H1 (cell line): ENCODE data around the gene ZNF281. TPM values are rescaled to one million over a fixed set of nuclear protein-coding genes. Genes with fewer than 3 reads are reported as not detected.

ENCODE experiments used
- CTCF ChIA-PET: fragments of 300-600 bp; sonication (Branson Sonifier 250); formaldehyde crosslinking; loops from one replicate; lab custom pipeline; 2021; ENCODE audit not compliant: partially characterized antibody; lab: Charles Lee
- POLR2A ChIA-PET: fragments of 300-600 bp; sonication (Branson Sonifier 250); formaldehyde crosslinking; loops from one replicate; lab custom pipeline; 2021; ENCODE audit warnings: inconsistent platforms; ENCODE audit not compliant: partially characterized antibody; lab: Charles Lee
- DNase-seq, 2 experiments: peaks; one replicate each; pipeline versions ENCODE4 v3.0.0 to v3.0.0-alpha.2; 2010 to 2022; ENCODE audit warnings: low spot score in 2 of 2, low read depth in 1 of 2, mixed read lengths in 1 of 2
- FAIRE-seq: peaks from 2 replicates; lab custom pipeline; 2011; peaks lifted over from hg19 to GRCh38; lab: Jason Lieb, UNC
- H2AFZ ChIP-seq: 2 replicates; pipeline ENCODE4 v1.8.1; 2012; ENCODE audit warnings: low read length, inconsistent platforms
- H2AK5ac ChIP-seq: 2 replicates; pipeline ENCODE4 v1.6.1; 2013; ENCODE audit warnings: low read depth, low read length
- H2BK120ac ChIP-seq: replicated peaks from 2 replicates; pipeline ENCODE3; 2013; ENCODE audit warnings: low read depth, low read length, inconsistent platforms
- H2BK12ac ChIP-seq: 2 replicates; pipeline ENCODE4 v1.6.1; 2013; ENCODE audit warnings: low read depth, low read length
- H2BK15ac ChIP-seq: 2 replicates; pipeline ENCODE4 v1.6.1; 2013; ENCODE audit warnings: low read length
- H2BK20ac ChIP-seq: 2 replicates; pipeline ENCODE4 v1.6.1; 2013; ENCODE audit warnings: low read length
- H2BK5ac ChIP-seq: 2 replicates; pipeline ENCODE4 v1.6.1; 2013; ENCODE audit warnings: low read depth, low read length
- H3K14ac ChIP-seq: 2 replicates; pipeline ENCODE4 v1.6.1; 2013; ENCODE audit warnings: inconsistent platforms; ENCODE audit not compliant: insufficient read length
- H3K18ac ChIP-seq: 2 replicates; pipeline ENCODE4 v1.6.1; 2013; ENCODE audit warnings: low read length; ENCODE audit errors: extremely low read depth
- H3K23ac ChIP-seq: 2 replicates; pipeline ENCODE4 v1.6.1; 2013; ENCODE audit warnings: inconsistent platforms; ENCODE audit not compliant: insufficient read length
- H3K23me2 ChIP-seq: 2 replicates; pipeline ENCODE4 v1.6.1; 2013; ENCODE audit warnings: low read depth, low read length
- H3K27ac ChIP-seq: 2 replicates; pipeline ENCODE4 v1.6.1; 2011; ENCODE audit warnings: low read depth, low read length, inconsistent platforms
- H3K27me3 ChIP-seq, 4 experiments: replicated peaks in 1 of 4; 1 replicate in 1 of 4; 2 replicates in 3 of 4; pipeline versions ENCODE4 v1.6.1 to v1.8.1; 2011 to 2013; ENCODE audit warnings: low read length in 3 of 4, mild to moderate bottlenecking in 3 of 4, inconsistent platforms in 2 of 4, mixed read lengths in 2 of 4, moderate library complexity in 1 of 4; ENCODE audit not compliant: control insufficient read depth in 3 of 4, insufficient read depth in 3 of 4; ENCODE audit errors: extremely low read depth in 1 of 4
- H3K36me3 ChIP-seq, 4 experiments: 2 replicates each; pipeline versions ENCODE4 v1.6.1 to v1.8.1; 2011 to 2013; ENCODE audit warnings: mild to moderate bottlenecking in 4 of 4, low read length in 3 of 4, moderate library complexity in 2 of 4, control low read depth in 1 of 4, inconsistent platforms in 1 of 4; ENCODE audit not compliant: insufficient read depth in 4 of 4, control insufficient read depth in 2 of 4
- H3K4ac ChIP-seq: replicated peaks from 2 replicates; pipeline ENCODE3; 2013; ENCODE audit warnings: low read length, low read depth, mixed read lengths, inconsistent platforms; ENCODE audit not compliant: insufficient read length
- H3K4me1 ChIP-seq, 4 experiments: replicated peaks in 1 of 4; 1 replicate in 1 of 4; 2 replicates in 3 of 4; pipeline versions ENCODE4 v1.6.1 to v1.8.1; 2011 to 2013; ENCODE audit warnings: low read length in 3 of 4, inconsistent platforms in 2 of 4, mixed read lengths in 1 of 4; ENCODE audit not compliant: insufficient read depth in 4 of 4, control insufficient read depth in 3 of 4
- H3K4me2 ChIP-seq, 2 experiments: 2 replicates each; pipeline versions ENCODE4 v1.6.1 to v1.8.1; 2011 to 2013; ENCODE audit warnings: low read depth in 2 of 2, low read length in 2 of 2, control low read depth in 1 of 2, inconsistent platforms in 1 of 2, mild to moderate bottlenecking in 1 of 2; ENCODE audit not compliant: insufficient read depth in 1 of 2
- H3K4me3 ChIP-seq, 4 experiments: fragments of 200-600, 300-600 bp in 1 of 4; sonication (generic), shearing (Covaris generic), sonication (Bioruptor Twin) in 1 of 4; 2 replicates each; pipeline versions ENCODE4 v1.5.1 to v1.8.1; 2011 to 2016; ENCODE audit warnings: low read length in 4 of 4, low read depth in 3 of 4, control low read depth in 2 of 4, inconsistent platforms in 2 of 4, mild to moderate bottlenecking in 2 of 4, mixed read lengths in 1 of 4, moderate library complexity in 1 of 4; ENCODE audit not compliant: insufficient read depth in 2 of 4; ENCODE audit errors: extremely low read depth in 1 of 4
- H3K56ac ChIP-seq: replicated peaks from 2 replicates; pipeline ENCODE3; 2013; ENCODE audit warnings: low read depth, mild to moderate bottlenecking, mixed read lengths, low read length, inconsistent platforms; ENCODE audit not compliant: insufficient read length
- H3K79me1 ChIP-seq: 2 replicates; pipeline ENCODE4 v1.6.1; 2013; ENCODE audit warnings: low read depth, low read length, control low read depth
- H3K79me2 ChIP-seq, 2 experiments: 2 replicates each; pipeline versions ENCODE4 v1.6.1 to v1.8.1; 2012 to 2013; ENCODE audit warnings: low read length in 2 of 2, mild to moderate bottlenecking in 2 of 2, inconsistent platforms in 1 of 2; ENCODE audit not compliant: insufficient read depth in 2 of 2, control insufficient read depth in 1 of 2
- H3K9ac ChIP-seq, 4 experiments: replicated peaks in 1 of 4; 1 replicate in 1 of 4; 2 replicates in 3 of 4; pipeline versions ENCODE4 v1.6.1 to v1.8.1; 2011 to 2013; ENCODE audit warnings: low read depth in 3 of 4, low read length in 3 of 4, control low read depth in 2 of 4, mild to moderate bottlenecking in 2 of 4, moderate library complexity in 2 of 4, inconsistent platforms in 1 of 4; ENCODE audit errors: extremely low read depth in 1 of 4
- H3K9me3 ChIP-seq, 2 experiments: 2 replicates each; pipeline versions ENCODE4 v1.6.1 to v1.8.1; 2012 to 2013; ENCODE audit warnings: mild to moderate bottlenecking in 2 of 2, moderate library complexity in 2 of 2, control low read depth in 1 of 2, inconsistent platforms in 1 of 2, low read depth in 1 of 2, low read length in 1 of 2, mixed read lengths in 1 of 2; ENCODE audit not compliant: insufficient read depth in 2 of 2
- H4K20me1 ChIP-seq, 2 experiments: replicated peaks in 1 of 2; 2 replicates each; pipeline versions ENCODE3 to v1.8.1; 2011 to 2013; ENCODE audit warnings: inconsistent platforms in 2 of 2, low read length in 2 of 2, mild to moderate bottlenecking in 1 of 2; ENCODE audit not compliant: insufficient read depth in 2 of 2, control insufficient read depth in 1 of 2
- H4K5ac ChIP-seq: 2 replicates; pipeline ENCODE4 v1.6.1; 2013; ENCODE audit warnings: low read length, low read depth, mixed read lengths, inconsistent platforms; ENCODE audit not compliant: insufficient read length
- H4K8ac ChIP-seq: 2 replicates; pipeline ENCODE4 v1.8.0; 2013; ENCODE audit warnings: mild to moderate bottlenecking, moderate library complexity, low read length, inconsistent platforms; ENCODE audit not compliant: insufficient read depth; ENCODE audit errors: extremely low read depth
- H4K91ac ChIP-seq: replicated peaks from 2 replicates; pipeline ENCODE3; 2013; ENCODE audit warnings: low read length, mixed read lengths, inconsistent platforms; ENCODE audit not compliant: insufficient read length
- ASH2L ChIP-seq: fragments of 200-600, 300-600 bp; sonication (generic); IDR thresholded peaks from one replicate; pipeline ENCODE4 v1.7.1; 2017; ENCODE audit warnings: low read length
- EP300 ChIP-seq, 2 experiments: IDR thresholded peaks; 1 replicate in 1 of 2; 2 replicates in 1 of 2; pipeline ENCODE4 v1.6.1; 2011 to 2012; ENCODE audit warnings: low read depth in 2 of 2, low read length in 2 of 2, mild to moderate bottlenecking in 2 of 2, borderline replicate concordance in 1 of 2, inconsistent platforms in 1 of 2, moderate library complexity in 1 of 2
- GABPA ChIP-seq: IDR thresholded peaks from 2 replicates; pipeline ENCODE4 v1.6.1; 2011; ENCODE audit warnings: mild to moderate bottlenecking, low read length, moderate library complexity, borderline replicate concordance; ENCODE audit not compliant: insufficient read depth
- HDAC6 ChIP-seq: IDR thresholded peaks from one replicate; pipeline ENCODE4 v1.7.1; 2012; ENCODE audit warnings: low read depth, mild to moderate bottlenecking, inconsistent platforms, low read length, moderate library complexity
- KDM4A ChIP-seq: IDR thresholded peaks from one replicate; pipeline ENCODE4 v1.7.1; 2012; ENCODE audit warnings: low read depth, mild to moderate bottlenecking, moderate library complexity, low read length, inconsistent platforms; ENCODE audit not compliant: severe bottlenecking
- MAFK ChIP-seq: IDR thresholded peaks from 2 replicates; pipeline ENCODE4 v1.6.1; 2012; ENCODE audit warnings: low read depth, mild to moderate bottlenecking, improper control_type of control experiment, low read length
- NANOG ChIP-seq: IDR thresholded peaks from 2 replicates; pipeline ENCODE4 v1.6.1; 2011; ENCODE audit warnings: low read length, low read depth, mild to moderate bottlenecking, inconsistent platforms; ENCODE audit not compliant: insufficient read depth, poor library complexity, severe bottlenecking
- SIX5 ChIP-seq: IDR thresholded peaks from 2 replicates; pipeline ENCODE4 v1.6.1; 2011; ENCODE audit warnings: mild to moderate bottlenecking, low read depth, low read length
- WGBS, 2 experiments: shearing (Covaris generic) in 1 of 2; methylation state at CpG; one replicate each; pipeline versions ENCODE4 v1.1.6 to v1.1.7; 2013 to 2015; ENCODE audit warnings: low lambda C conversion rate in 2 of 2, mixed read lengths in 2 of 2, inconsistent platforms in 1 of 2, low coverage in 1 of 2, missing lambda C conversion rate in 1 of 2; ENCODE audit not compliant: insufficient replicate concordance in 2 of 2, insufficient coverage in 1 of 2, insufficient read length in 1 of 2; ENCODE audit errors: extremely low coverage in 1 of 2, missing lambda C conversion rate in 1 of 2; 5-methylcytosine and 5-hydroxymethylcytosine counted together
- polyA plus RNA-seq, 7 experiments: library from polyadenylated mRNA; depleted of rRNA in 3 of 7; stranded (reverse) in 5 of 7; unstranded in 2 of 7; fragments of >200 nt in 5 of 7; fragments of 200-250 nt in 2 of 7; gene quantifications; 1 replicate in 5 of 7; 2 replicates in 1 of 7; 4 replicates in 1 of 7; pipeline versions ENCODE4 v1.2.1 to v1.2.3, GENCODE V29; 2011 to 2013; ENCODE audit warnings: missing spikeins in 2 of 7, mixed read lengths in 2 of 7
- total RNA-seq: library from RNA; stranded (reverse); fragmentation: NEBNext Ultra II Directional; extraction: Animal tissue kit (Norgen Biotek cat#: 25700); gene quantifications from 2 replicates; pipeline ENCODE4 v1.2.1, GENCODE V29; 2021

The ZNF281 gene
- total and polyA plus RNA-seq, 2 of the 8 experiments (the other 6 are each of a cell fraction or from before 2014, with no cell fraction given): 19.5 to 61.4 TPM

GRCh38 chr1:200374569-200375295, 35.1 kb downstream of the ZNF281 start:
- H4K8ac ChIP-seq: no peak overlapping the region
- H3K36me3 ChIP-seq: no peaks in the 10 kb centered on the region
- H2BK120ac ChIP-seq: peak overlapping the region; percentile 4
- H3K9me3 ChIP-seq: no peaks in the 10 kb centered on the region
- H3K14ac ChIP-seq: no peak overlapping the region
- peak overlapping the region; percentile 20; the same call in 1 of the 2 replicates for H2BK12ac ChIP-seq
- H2BK5ac ChIP-seq: peak overlapping the region; percentile 26; the same call in 1 of the 2 replicates
- POLR2A ChIA-PET: interaction anchor here (1.2 to 6.6 kb wide), 6 partner anchors 11 to 61 kb away, joined by 3 to 51 read pairs (median 6); partner anchors contain the start of gene ZNF281
- H3K18ac ChIP-seq: peak overlapping the region; percentile 79; the same call in 1 of the 2 replicates
- peak overlapping the region; percentile 33; the same call in 1 of the 2 replicates for H3K27ac ChIP-seq
- no peak for FAIRE-seq
- TF ChIP-seq SIX5: no peak
- no peak for TF ChIP-seq EP300 (IDR thresholded peaks at IDR 0.05; ENCODE audit: borderline replicate concordance in 1 of 2, low read depth in 2 of 2, low read length in 2 of 2)
- no peak for TF ChIP-seq NANOG
- TF ChIP-seq GABPA: no peak
- no peak for TF ChIP-seq ASH2L
- no peak for TF ChIP-seq HDAC6
- peak; percentile 24; the same call in 1 of the 2 replicates for TF ChIP-seq MAFK
- TF ChIP-seq KDM4A: no peak
- H3K4me3 ChIP-seq: peak overlapping the region in 1 of 4 experiments; percentile 56; a peak in 2 of 8 replicates
- CTCF ChIA-PET: interaction anchor here (5.7 kb wide), 1 partner anchor 11 kb away, joined by 36 read pairs; no protein-coding TSS in a partner anchor
- H3K27me3 ChIP-seq: no peaks in the 10 kb centered on the region
- no peak overlapping the region for H2AK5ac ChIP-seq
- peak overlapping the region in 1 of 2 experiments; percentile 56; a peak in 2 of 4 replicates for H3K4me2 ChIP-seq
- H3K79me2 ChIP-seq: no peaks in the 10 kb centered on the region
- H3K23me2 ChIP-seq: no peaks in the 10 kb centered on the region; the same call in 1 of the 2 replicates
- H2BK20ac ChIP-seq: peak overlapping the region; percentile 53
- H4K5ac ChIP-seq: peak overlapping the region; percentile 67
- no peaks in the 10 kb centered on the region for H3K79me1 ChIP-seq
- no peak overlapping the region for H3K9ac ChIP-seq
- H3K4me1 ChIP-seq: peaks cover 2 to 25% (median 11%) of the 10 kb centered on the region in 4 experiments; a peak in 5 of 7 replicates
- 69% methylated on average over 7 of the region's 7 CpGs; no CpG with 5 or more reads in 1 of the 2 experiments for WGBS, 2 experiments
- no peak overlapping the region for H3K23ac ChIP-seq
- no peak overlapping the region for H3K56ac ChIP-seq
- H2AFZ ChIP-seq: no peak overlapping the region
- H4K91ac ChIP-seq: peak overlapping the region; percentile 63
- peak in 1 of 2 experiments; percentile 28 for DNase-seq
- H3K4ac ChIP-seq: no peak overlapping the region
- no peak overlapping the region for H2BK15ac ChIP-seq
- H4K20me1 ChIP-seq: no peaks in the 10 kb centered on the region
